Endothelial cell of umbilical vein (primary cell): Measurements from ENCODE around the gene KCNIP1. TPM values are rescaled to one million over a fixed set of nuclear protein-coding genes. Genes with fewer than 3 reads are reported as not detected.

Experiments
- BruUV-seq: library from RNA; stranded (reverse); fragments of 400-500 nt; replicated peaks from 2 replicates; lab custom pipeline; 2021; lab: Mats Ljungman, UMichigan
- CTCF ChIA-PET: fragments of 300-600, 350-600 bp; sonication (Branson Sonifier 250); formaldehyde crosslinking; loops from one replicate; lab custom pipeline; 2021; ENCODE audit warnings: antibody characterized with exemption, inconsistent platforms; lab: Charles Lee
- POLR2A ChIA-PET: fragments of 300-600, 350-600 bp; sonication (Branson Sonifier 250); formaldehyde crosslinking; loops from one replicate; lab custom pipeline; 2021; ENCODE audit warnings: antibody characterized with exemption, inconsistent platforms; lab: Charles Lee
- DNase-seq: peaks from one replicate; pipeline ENCODE4 v3.0.0-alpha.2; 2011; ENCODE audit warnings: low read depth, low spot score
- FAIRE-seq: peaks from 2 replicates; lab custom pipeline; 2011; peaks lifted over from hg19 to GRCh38; lab: Jason Lieb, UNC
- H2AFZ ChIP-seq: 2 replicates; pipeline ENCODE4 v1.6.0; 2012; ENCODE audit warnings: low read depth, low read length, control low read depth, inconsistent platforms
- H3K27ac ChIP-seq: 2 replicates; pipeline ENCODE4 v1.5.1; 2011; ENCODE audit warnings: low read depth, mild to moderate bottlenecking, control low read depth, low read length, moderate library complexity; ENCODE audit not compliant: insufficient read depth
- H3K27me3 ChIP-seq, 2 experiments: 2 replicates each; pipeline versions ENCODE4 v1.6.0 to v1.6.1; 2011; ENCODE audit warnings: low read length in 2 of 2, mixed read lengths in 1 of 2; ENCODE audit not compliant: control insufficient read depth in 2 of 2, insufficient read depth in 2 of 2
- H3K36me3 ChIP-seq, 2 experiments: 2 replicates in 1 of 2; 3 replicates in 1 of 2; pipeline ENCODE4 v1.5.1; 2011; ENCODE audit warnings: low read length in 2 of 2, mild to moderate bottlenecking in 1 of 2, moderate library complexity in 1 of 2; ENCODE audit not compliant: control insufficient read depth in 2 of 2, insufficient read depth in 2 of 2; ENCODE audit errors: extremely low read depth in 1 of 2
- H3K4me1 ChIP-seq: 3 replicates; pipeline ENCODE4 v1.5.1; 2011; ENCODE audit warnings: mild to moderate bottlenecking, low read length; ENCODE audit not compliant: control insufficient read depth, insufficient read depth; ENCODE audit errors: extremely low read depth
- H3K4me2 ChIP-seq: 2 replicates; pipeline ENCODE4 v1.6.1; 2011; ENCODE audit warnings: low read length, control low read depth, mixed read lengths; ENCODE audit not compliant: insufficient read depth
- H3K4me3 ChIP-seq, 3 experiments: fragments of 200-600 bp in 1 of 3; sonication (generic), shearing (Covaris generic) in 1 of 3; replicated peaks in 1 of 3; 2 replicates each; pipeline ENCODE4 v1.5.1; 2011 to 2016; ENCODE audit warnings: control low read depth in 3 of 3, low read length in 3 of 3, mild to moderate bottlenecking in 2 of 3, inconsistent platforms in 1 of 3, low read depth in 1 of 3, moderate library complexity in 1 of 3; ENCODE audit not compliant: insufficient read depth in 1 of 3
- H3K79me2 ChIP-seq: 2 replicates; pipeline ENCODE4 v1.6.0; 2012; ENCODE audit warnings: low read length, inconsistent platforms; ENCODE audit not compliant: control insufficient read depth, insufficient read depth
- H3K9ac ChIP-seq: replicated peaks from 2 replicates; pipeline ENCODE3; 2011; ENCODE audit warnings: low read length, control low read depth; ENCODE audit not compliant: insufficient read depth; ENCODE audit errors: extremely low read depth
- H3K9me1 ChIP-seq: replicated peaks from 3 replicates; pipeline ENCODE4 v1.6.0; 2011; ENCODE audit warnings: mild to moderate bottlenecking, low read length; ENCODE audit not compliant: control insufficient read depth, insufficient read depth; ENCODE audit errors: extremely low read depth
- H3K9me3 ChIP-seq: replicated peaks from 2 replicates; pipeline ENCODE4 v1.5.1; 2012; ENCODE audit warnings: low read length, inconsistent platforms; ENCODE audit not compliant: control insufficient read depth, insufficient read depth
- H4K20me1 ChIP-seq: replicated peaks from 2 replicates; pipeline ENCODE3; 2011; ENCODE audit warnings: mild to moderate bottlenecking, low read length; ENCODE audit not compliant: control insufficient read depth, insufficient read depth; ENCODE audit errors: extremely low read depth
- EZH2 ChIP-seq: IDR thresholded peaks from 2 replicates; pipeline ENCODE4 v1.6.1; 2012; ENCODE audit warnings: borderline replicate concordance, low read depth, mild to moderate bottlenecking, moderate library complexity, low read length, inconsistent platforms; ENCODE audit not compliant: severe bottlenecking
- FOS ChIP-seq: IDR thresholded peaks from 2 replicates; pipeline ENCODE4 v1.6.1; 2011; ENCODE audit warnings: mild to moderate bottlenecking, low read length, moderate library complexity, borderline replicate concordance; ENCODE audit not compliant: insufficient read depth
- GATA2 ChIP-seq: IDR thresholded peaks from 2 replicates; pipeline ENCODE4 v1.7.0; 2011; ENCODE audit warnings: low read depth, mild to moderate bottlenecking, moderate library complexity, mixed read lengths, low read length; ENCODE audit not compliant: insufficient read length, insufficient read depth
- JUN ChIP-seq: IDR thresholded peaks from 2 replicates; pipeline ENCODE4 v1.6.1; 2011; ENCODE audit warnings: borderline replicate concordance, low read depth; ENCODE audit not compliant: insufficient read length, insufficient read depth
- MYC ChIP-seq: IDR thresholded peaks from one replicate; pipeline ENCODE4 v1.6.1; 2011; ENCODE audit warnings: mild to moderate bottlenecking, low read depth, low read length
- POLR2A ChIP-seq: IDR thresholded peaks from 2 replicates; pipeline ENCODE4 v1.6.1; 2012; ENCODE audit warnings: low read depth, mild to moderate bottlenecking, control low read depth, low read length
- POLR2AphosphoS5 ChIP-seq: IDR thresholded peaks from 2 replicates; pipeline ENCODE4 v1.6.1; 2012; ENCODE audit warnings: low read depth, mild to moderate bottlenecking, control low read depth, low read length, moderate library complexity; ENCODE audit not compliant: insufficient read depth
- dilution Hi-C: fragments of 300-500 bp; cut with MboI; formaldehyde crosslinking; loops from one replicate; pipeline ENCODE4 v1.15.0; 2019; ENCODE audit warnings: low sequenced_read_pairs; ENCODE audit not compliant: extremely low pct_ligation_motif_present
- intact Hi-C: fragments of 100-400 bp; cut with micrococcal nuclease; formaldehyde crosslinking; loops from one replicate; pipeline ENCODE4 v1.10.0; 2022
- polyA plus RNA-seq, 4 experiments: library from polyadenylated mRNA; depleted of rRNA in 3 of 4; stranded (reverse) in 3 of 4; unstranded in 1 of 4; fragments of >200 nt; gene quantifications; 2 replicates each; pipeline versions ENCODE4 v1.2.1 to v1.2.3, GENCODE V29; 2011 to 2012; ENCODE audit warnings: missing spikeins in 1 of 4
- total RNA-seq: library from RNA; stranded (reverse); gene quantifications from 2 replicates; pipeline ENCODE4 v1.2.3, GENCODE V29; 2021
- TF ChIP-seq, protein P1 (sequence below): IDR thresholded peaks from 2 replicates; pipeline ENCODE4 v1.6.1; 2011; ENCODE audit not compliant: insufficient read depth, insufficient read length
- TF ChIP-seq, protein P2 (sequence below), 2 donors: IDR thresholded peaks; 1 replicate in 1 of 2; 2 replicates in 1 of 2; pipeline ENCODE4 v1.5.1; 2011; ENCODE audit warnings: low read length in 2 of 2, mild to moderate bottlenecking in 2 of 2, moderate library complexity in 2 of 2, control low read depth in 1 of 2, inconsistent platforms in 1 of 2, low read depth in 1 of 2; ENCODE audit not compliant: insufficient read depth in 1 of 2; ENCODE audit errors: extremely low read depth in 1 of 2

Gene KCNIP1
- total and polyA plus RNA-seq, 2 donors (not counting 3 experiments of a cell fraction or from before 2014, with no cell fraction given) = 0.15 TPM; not detected in 1

DNA sequence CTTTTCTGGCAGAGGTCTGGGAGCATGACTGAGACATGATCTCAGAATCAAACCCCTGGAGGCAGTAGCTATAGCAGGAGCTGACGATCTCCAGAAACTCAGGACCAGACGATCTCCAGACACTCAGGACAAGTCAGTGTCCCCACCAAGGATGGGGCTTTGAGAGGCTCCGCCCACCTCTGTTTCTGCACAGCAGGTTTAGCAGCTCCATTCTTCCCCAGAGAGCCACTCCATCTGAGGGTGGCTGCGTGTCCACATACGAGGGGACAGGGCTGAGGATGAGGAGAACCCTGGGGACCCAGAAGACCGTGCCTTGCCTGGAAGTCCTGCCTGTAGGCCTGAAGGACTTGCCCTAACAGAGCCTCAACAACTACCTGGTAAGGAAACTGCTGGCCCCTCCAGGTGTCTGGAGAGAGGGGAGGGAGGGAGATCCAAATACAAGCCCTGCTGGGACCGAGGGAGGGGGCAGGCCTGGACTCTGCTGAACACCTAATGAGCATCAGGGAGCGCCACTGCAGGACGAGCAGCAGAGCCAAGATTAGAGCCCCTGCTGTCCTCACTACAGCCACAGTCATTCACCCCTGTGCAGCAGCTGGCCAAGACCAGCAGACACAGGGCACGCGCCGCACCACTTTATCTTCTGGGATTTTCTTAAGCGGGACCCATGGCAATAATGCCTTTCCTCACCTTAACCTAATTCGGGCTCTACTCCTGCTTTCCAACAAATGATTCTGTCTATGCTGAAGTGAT, 279.9 kb downstream of the KCNIP1 start, which contains the start of gene GABRP:
Gene GABRP, plus strand, starts transcription at position 228 of the 750 bp plus-strand sequence. CDS start 4,891 bp downstream, outside the sequence.
- CTCF ChIA-PET = interaction anchor here (14.8 kb wide), 1 partner anchor 37 kb away, joined by 452 read pairs; no protein-coding TSS in a partner anchor
- no peak within 1 kb of the TSS for H3K9ac ChIP-seq
- H3K4me1 ChIP-seq = peaks cover 6% of the 10 kb centered on the region
- H3K9me1 ChIP-seq = no peaks in the 10 kb centered on the region
- H3K27me3 ChIP-seq = no peaks in the 10 kb centered on the region
- no peaks in the 10 kb centered on the region for H3K79me2 ChIP-seq
- peak within 1 kb of the TSS; percentile 98 for H2AFZ ChIP-seq
- no TSS peak for BruUV-seq
- H3K36me3 ChIP-seq = no peaks in the 10 kb centered on the region
- no peaks in the 10 kb centered on the region for H4K20me1 ChIP-seq
- POLR2A ChIA-PET = interaction anchor here (0.6 kb wide), 1 partner anchor 44 kb away, joined by 6 read pairs; no protein-coding TSS in a partner anchor
- intact Hi-C loops = no loop called here
- TF ChIP-seq EZH2 (no peak), POLR2A (no peak), MYC (no peak), GATA2 (no peak), FOS (no peak), POLR2AphosphoS5 (no peak), JUN (no peak)
- TF ChIP-seq, protein P1, sequence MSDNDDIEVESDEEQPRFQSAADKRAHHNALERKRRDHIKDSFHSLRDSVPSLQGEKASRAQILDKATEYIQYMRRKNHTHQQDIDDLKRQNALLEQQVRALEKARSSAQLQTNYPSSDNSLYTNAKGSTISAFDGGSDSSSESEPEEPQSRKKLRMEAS = no peak
- TF ChIP-seq, protein P2, sequence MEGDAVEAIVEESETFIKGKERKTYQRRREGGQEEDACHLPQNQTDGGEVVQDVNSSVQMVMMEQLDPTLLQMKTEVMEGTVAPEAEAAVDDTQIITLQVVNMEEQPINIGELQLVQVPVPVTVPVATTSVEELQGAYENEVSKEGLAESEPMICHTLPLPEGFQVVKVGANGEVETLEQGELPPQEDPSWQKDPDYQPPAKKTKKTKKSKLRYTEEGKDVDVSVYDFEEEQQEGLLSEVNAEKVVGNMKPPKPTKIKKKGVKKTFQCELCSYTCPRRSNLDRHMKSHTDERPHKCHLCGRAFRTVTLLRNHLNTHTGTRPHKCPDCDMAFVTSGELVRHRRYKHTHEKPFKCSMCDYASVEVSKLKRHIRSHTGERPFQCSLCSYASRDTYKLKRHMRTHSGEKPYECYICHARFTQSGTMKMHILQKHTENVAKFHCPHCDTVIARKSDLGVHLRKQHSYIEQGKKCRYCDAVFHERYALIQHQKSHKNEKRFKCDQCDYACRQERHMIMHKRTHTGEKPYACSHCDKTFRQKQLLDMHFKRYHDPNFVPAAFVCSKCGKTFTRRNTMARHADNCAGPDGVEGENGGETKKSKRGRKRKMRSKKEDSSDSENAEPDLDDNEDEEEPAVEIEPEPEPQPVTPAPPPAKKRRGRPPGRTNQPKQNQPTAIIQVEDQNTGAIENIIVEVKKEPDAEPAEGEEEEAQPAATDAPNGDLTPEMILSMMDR (IDR thresholded peaks at IDR 0.05; ENCODE audit: extremely low read depth in 1 of 2, insufficient read depth in 1 of 2, low read depth in 1 of 2, low read length in 2 of 2) = no peak
- H3K27ac ChIP-seq = no peak within 1 kb of the TSS
- DNase-seq = no peak
- no peak within 1 kb of the TSS for H3K4me3 ChIP-seq
- dilution Hi-C loops = no loop called here
- H3K9me3 ChIP-seq = no peaks in the 10 kb centered on the region
- H3K4me2 ChIP-seq = peak within 1 kb of the TSS; percentile 22
- FAIRE-seq = no peak
